Hepatocyte (in vitro differentiated cells): Measurements from ENCODE around the gene CDH4. TPM values are rescaled to one million over a fixed set of nuclear protein-coding genes. Genes with fewer than 3 reads are reported as not detected.

Experiments
- DNase-seq: peaks from one replicate; pipeline ENCODE4 v3.0.0-alpha.2; 2016; ENCODE audit warnings: low spot score
- H2AFZ ChIP-seq: fragments of 200-600 bp; sonication (generic); 2 replicates; pipeline ENCODE4 v1.6.0; 2016; ENCODE audit warnings: antibody characterized with exemption, mild to moderate bottlenecking
- H3K27ac ChIP-seq: fragments of 200-600 bp; sonication (generic); 2 replicates; pipeline ENCODE4 v1.5.1; 2016; ENCODE audit warnings: mild to moderate bottlenecking
- H3K27me3 ChIP-seq: fragments of 200-600 bp; sonication (generic); 2 replicates; pipeline ENCODE4 v1.6.1; 2016
- H3K36me3 ChIP-seq: fragments of 200-600 bp; sonication (generic); replicated peaks from 2 replicates; pipeline ENCODE4 v1.5.1; 2016; ENCODE audit warnings: low read depth; ENCODE audit not compliant: insufficient read depth
- H3K4me1 ChIP-seq: fragments of 200-600 bp; sonication (generic); 2 replicates; pipeline ENCODE4 v1.5.1; 2016; ENCODE audit warnings: mild to moderate bottlenecking, moderate library complexity; ENCODE audit not compliant: insufficient read depth
- H3K4me2 ChIP-seq: fragments of 200-600 bp; sonication (generic); 2 replicates; pipeline ENCODE4 v1.6.0; 2016
- H3K4me3 ChIP-seq: fragments of 200-600 bp; sonication (generic); 2 replicates; pipeline ENCODE4 v1.5.1; 2016; ENCODE audit warnings: mild to moderate bottlenecking
- H3K79me2 ChIP-seq: fragments of 200-600 bp; sonication (generic); 2 replicates; pipeline ENCODE4 v1.6.0; 2017; ENCODE audit warnings: mild to moderate bottlenecking
- H3K9me2 ChIP-seq: fragments of 200-600 bp; sonication (generic); replicated peaks from 2 replicates; pipeline ENCODE4 v1.6.0; 2017; ENCODE audit warnings: mild to moderate bottlenecking; ENCODE audit not compliant: insufficient read depth
- H3K9me3 ChIP-seq: fragments of 200-600 bp; sonication (generic); 2 replicates; pipeline ENCODE4 v1.5.1; 2016; ENCODE audit warnings: low read depth, mild to moderate bottlenecking
- H4K20me1 ChIP-seq: fragments of 200-600 bp; sonication (generic); 2 replicates; pipeline ENCODE4 v1.6.0; 2016; ENCODE audit warnings: mild to moderate bottlenecking; ENCODE audit not compliant: insufficient read depth, poor library complexity, severe bottlenecking
- CTCF ChIP-seq: fragments of 200-600 bp; sonication (generic); IDR thresholded peaks from 2 replicates; pipeline ENCODE4 v1.5.1; 2016; ENCODE audit warnings: antibody characterized with exemption, mild to moderate bottlenecking; ENCODE audit not compliant: poor library complexity
- EZH2 ChIP-seq: fragments of 200-600 bp; sonication (generic); IDR thresholded peaks from 2 replicates; pipeline ENCODE4 v1.6.1; 2016; ENCODE audit warnings: antibody characterized with exemption, mild to moderate bottlenecking, borderline replicate concordance
- EZH2phosphoT487 ChIP-seq: fragments of 200-600 bp; sonication (generic); IDR thresholded peaks from one replicate; pipeline ENCODE4 v1.6.1; 2018; ENCODE audit warnings: antibody characterized with exemption, mild to moderate bottlenecking, low read depth, moderate library complexity; ENCODE audit not compliant: unreplicated experiment, severe bottlenecking
- WGBS: methylation state at CpG from one replicate; pipeline ENCODE4 v1.1.6; 2016; ENCODE audit warnings: low lambda C conversion rate; ENCODE audit errors: missing lambda C conversion rate; 5-methylcytosine and 5-hydroxymethylcytosine counted together
- polyA plus RNA-seq: library from polyadenylated mRNA; unstranded; fragments of >200 nt; fragmentation: Nextera tagmentation; extraction: Ambion mirVana; gene quantifications from 2 replicates; pipeline ENCODE4 v1.2.1, GENCODE V29; 2016
- total RNA-seq: library from RNA; depleted of rRNA; stranded (reverse); fragments of >200 nt; gene quantifications from 2 replicates; pipeline ENCODE4 v1.2.3, GENCODE V29; 2014

The CDH4 gene
- total and polyA plus RNA-seq, 2 experiments from 2014 or later, result 0.53 to 0.73 TPM

DNA sequence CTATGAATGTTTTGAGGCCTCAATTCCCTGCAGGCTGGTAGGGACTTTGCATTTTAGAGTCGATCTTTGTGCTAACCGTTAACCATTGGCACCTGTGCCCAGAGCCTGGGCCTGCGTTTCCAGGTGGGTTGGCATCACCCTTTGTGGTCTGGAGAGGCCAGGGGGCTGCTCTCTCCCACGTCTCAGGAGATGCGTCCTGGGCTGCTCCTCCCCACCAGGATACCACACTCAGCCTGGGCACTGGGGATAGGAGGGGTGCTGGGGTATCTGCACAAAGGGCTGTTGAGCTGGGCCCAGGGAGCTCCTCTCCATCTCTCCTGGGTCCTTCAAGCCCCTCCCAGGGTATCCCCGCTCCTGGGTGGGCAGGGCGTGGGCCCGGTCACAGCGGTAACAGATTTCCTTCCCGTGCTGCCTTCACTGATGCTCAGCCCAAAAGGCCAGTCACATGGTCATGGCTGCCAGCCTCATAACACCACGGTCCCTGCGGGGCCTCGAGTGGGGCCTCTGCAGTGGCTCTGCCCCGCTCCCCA, 547.4 kb downstream of the CDH4 start:
- no peak for TF ChIP-seq CTCF
- no peak for TF ChIP-seq EZH2phosphoT487
- no peak for TF ChIP-seq EZH2
- Histone ChIP-seq H3K4me3 (no peak overlapping the region), H3K79me2 (no peaks in the 10 kb centered on the region), H3K9me2 (no peaks in the 10 kb centered on the region), H3K27me3 (no peaks in the 10 kb centered on the region), H3K4me1 (peaks cover 4% of the 10 kb centered on the region), H4K20me1 (no peaks in the 10 kb centered on the region), H3K9me3 (no peaks in the 10 kb centered on the region), H3K27ac (no peak overlapping the region), H3K4me2 (no peak overlapping the region), H2AFZ (no peak overlapping the region), H3K36me3 (no peaks in the 10 kb centered on the region)
- WGBS, result 86% methylated on average over 14 of the region's 14 CpGs
- DNase-seq, result no peak

- Histone ChIP-seq H3K36me3 (no peaks in the 10 kb centered on the region), H3K9me2 (no peaks in the 10 kb centered on the region), H3K27me3 (no peaks in the 10 kb centered on the region), H2AFZ (no peak overlapping the region), H3K4me1 (peaks cover 4% of the 10 kb centered on the region), H3K27ac (no peak overlapping the region), H3K9me3 (no peaks in the 10 kb centered on the region), H3K4me3 (no peak overlapping the region), H3K79me2 (no peaks in the 10 kb centered on the region), H4K20me1 (no peaks in the 10 kb centered on the region), H3K4me2 (no peak overlapping the region)
- TF ChIP-seq CTCF (no peak), EZH2phosphoT487 (no peak), EZH2 (no peak)
- 95% methylated on average over 21 of the region's 21 CpGs for WGBS
- no peak for DNase-seq
Measured at GRCh38 chr20:61799928-61800327, 547.9 kb downstream of the CDH4 start.

DNA sequence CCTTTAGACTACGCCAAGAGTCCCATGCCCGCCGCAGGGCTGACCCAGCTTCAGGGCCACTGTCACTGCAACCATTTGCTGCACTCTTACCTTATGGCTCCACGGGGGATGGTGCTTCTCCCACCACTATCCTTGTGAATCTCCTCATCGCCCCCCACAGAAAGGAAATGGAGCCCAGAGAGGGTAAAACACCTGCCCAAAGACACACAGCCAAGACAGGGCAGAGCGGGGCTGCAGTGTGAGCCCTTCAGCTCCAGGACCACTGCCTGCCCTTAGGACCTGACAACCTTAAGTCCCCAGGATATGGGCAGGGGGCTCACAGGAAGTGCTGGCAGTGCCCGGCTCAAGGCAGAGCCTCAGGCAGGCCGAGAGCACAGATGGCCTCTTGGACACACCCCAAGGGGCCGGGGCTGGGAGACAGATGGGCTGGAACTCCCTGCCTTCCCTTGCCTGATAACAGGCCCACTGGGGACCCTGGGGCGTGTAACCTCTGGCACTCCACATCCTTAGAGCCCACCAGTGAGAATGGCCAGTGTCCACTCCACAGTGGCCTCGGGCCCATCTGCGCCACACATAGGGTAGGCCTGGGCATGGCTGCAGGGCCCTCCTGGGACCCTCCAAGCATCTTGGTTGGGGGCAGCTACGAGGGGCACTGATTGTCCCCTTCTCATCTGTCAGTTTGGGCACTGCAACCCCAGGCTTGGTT, 548.5 kb downstream of the CDH4 start:
- no peak overlapping the region for H3K4me2 ChIP-seq
- no peaks in the 10 kb centered on the region for H3K27me3 ChIP-seq
- 91% methylated on average over 13 of the region's 13 CpGs for WGBS
- H3K4me1 ChIP-seq, result peaks cover 4% of the 10 kb centered on the region
- DNase-seq, result no peak
- no peak for TF ChIP-seq CTCF
- no peak for TF ChIP-seq EZH2phosphoT487
- no peak for TF ChIP-seq EZH2
- H3K9me3 ChIP-seq, result no peaks in the 10 kb centered on the region
- H2AFZ ChIP-seq, result no peak overlapping the region
- H3K27ac ChIP-seq, result no peak overlapping the region
- H3K9me2 ChIP-seq, result no peaks in the 10 kb centered on the region
- no peak overlapping the region for H3K4me3 ChIP-seq
- no peaks in the 10 kb centered on the region for H3K79me2 ChIP-seq
- H3K36me3 ChIP-seq, result no peaks in the 10 kb centered on the region
- no peaks in the 10 kb centered on the region for H4K20me1 ChIP-seq
